CD4-positive, alpha-beta T cell treated with Interferon alpha-2 for 1 hour (primary cell): ENCODE results near the gene ZFYVE21.

Experiments used
- DNase-seq, 2 donors: peaks; one replicate each; pipeline ENCODE4 v3.0.0-alpha.2; 2020 to 2022

ZFYVE21 gene

GRCh38 chr14:103706551-103707328 is 8.9 kb upstream of the ZFYVE21 start:
- no peak for DNase-seq

GRCh38 chr14:103707329-103708263 is 8.0 kb upstream of the ZFYVE21 start:
- DNase-seq, result no peak

GRCh38 chr14:103708750-103709187 is 6.8 kb upstream of the ZFYVE21 start:
- DNase-seq, result no peak

- DNase-seq, result no peak
Observed at GRCh38 chr14:103709814-103710213, 5.8 kb upstream of the ZFYVE21 start.

GRCh38 chr14:103710771-103711377 is 4.7 kb upstream of the ZFYVE21 start:
- no peak for DNase-seq

GRCh38 chr14:103711516-103712431 is 3.8 kb upstream of the ZFYVE21 start:
- DNase-seq, result no peak

GRCh38 chr14:103712633-103713247 is 2.9 kb upstream of the ZFYVE21 start:
- DNase-seq, result no peak

GRCh38 chr14:103713304-103714062 is 2.1 kb upstream of the ZFYVE21 start:
- DNase-seq, result no peak

GRCh38 chr14:103714063-103714724 is 1.4 kb upstream of the ZFYVE21 start:
- no peak for DNase-seq

GRCh38 chr14:103716091-103716801 is 636 bp downstream of the ZFYVE21 start:
- peak in 1 of 2 donors; percentile 9 for DNase-seq

- DNase-seq, result no peak
Observed at GRCh38 chr14:103716899-103717411, 1.3 kb downstream of the ZFYVE21 start.

GRCh38 chr14:103718572-103718971 is 3.0 kb downstream of the ZFYVE21 start:
- no peak for DNase-seq

GRCh38 chr14:103719751-103720150 is 4.1 kb downstream of the ZFYVE21 start:
- no peak for DNase-seq

GRCh38 chr14:103721334-103722120 is 5.9 kb downstream of the ZFYVE21 start:
- DNase-seq, result no peak

- DNase-seq, result no peak
Observed at GRCh38 chr14:103723748-103724081, 8.1 kb downstream of the ZFYVE21 start.

- DNase-seq, result no peak
Observed at GRCh38 chr14:103724116-103724515, 8.5 kb downstream of the ZFYVE21 start.

- DNase-seq, result no peak
Observed at GRCh38 chr14:103725001-103725682, 9.5 kb downstream of the ZFYVE21 start.

- DNase-seq, result no peak
Observed at GRCh38 chr14:103725739-103726395, 10.3 kb downstream of the ZFYVE21 start.
